ENCODE data around the gene EGR4.

DNA sequence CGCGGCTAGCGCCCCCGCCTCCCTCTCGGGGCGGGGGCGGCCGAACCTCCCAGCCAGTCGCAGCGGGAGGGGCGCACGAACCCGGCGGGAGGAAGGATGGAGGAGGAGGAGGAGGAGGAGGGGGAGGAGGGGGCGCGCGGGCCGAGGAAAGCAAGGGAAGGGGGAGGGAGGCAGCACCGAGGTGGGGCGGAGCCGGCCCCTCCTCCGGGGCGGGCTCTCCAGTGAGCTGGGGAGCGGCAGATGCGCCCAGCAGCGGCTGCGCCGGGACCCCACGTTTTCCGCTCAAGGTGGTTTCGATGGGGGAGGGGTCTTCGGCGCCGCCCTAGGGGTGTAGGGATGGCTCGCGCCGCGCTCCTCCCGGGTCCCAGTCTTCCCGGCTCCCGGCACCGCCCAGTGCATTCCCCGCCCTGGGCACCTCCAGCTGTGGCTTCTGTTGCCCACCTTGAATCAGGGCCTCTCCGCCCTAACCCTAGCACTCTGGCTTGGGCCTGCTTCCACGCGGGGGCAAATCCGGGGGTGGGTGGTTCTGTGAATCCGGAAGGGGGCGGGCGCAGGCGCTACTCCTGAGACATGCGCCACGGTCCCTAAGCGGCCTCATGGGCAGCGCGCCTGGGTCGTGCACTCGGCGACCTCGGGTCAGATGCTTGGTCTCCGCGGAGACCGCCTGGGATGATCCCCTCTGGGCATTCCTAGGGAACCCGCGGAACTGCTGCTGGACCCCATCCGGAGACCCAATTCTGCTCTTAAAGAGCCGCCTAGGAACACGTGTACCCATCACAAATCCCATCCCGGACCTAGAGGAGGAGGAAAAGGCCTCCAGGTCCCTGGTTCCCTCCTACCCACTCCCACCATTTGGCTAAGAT lies 8.8 kb downstream of the EGR4 start, which contains the start of gene FBXO41:
- TF ChIP-seq CTCF (IDR thresholded peaks at IDR 0.05) (no peak), POLR2A (IDR thresholded peaks at IDR 0.05) (no peak), EP300 (IDR thresholded peaks at IDR 0.05) (no peak)
